ENCODE measurements around the gene DAB1. TPM values are rescaled to one million over a fixed set of nuclear protein-coding genes. Genes with fewer than 3 reads are reported as not detected.

The DAB1 gene
- total and polyA plus RNA-seq, 12 donors, result 0.04 to 2.1 (median 0.59) TPM; not detected in 2

GRCh38 chr1:57381871-57382270, 42.0 kb downstream of the DAB1 start:
- H3K4me3 ChIP-seq, result no peak overlapping the region
- WGBS, 4 donors, result 21 to 44% (median 24%) methylated on average over 2 of the region's 2 CpGs
- H3K27ac ChIP-seq, result no peak overlapping the region
- no peak for TF ChIP-seq POLR2A (IDR thresholded peaks at IDR 0.05)
- TF ChIP-seq CTCF (IDR thresholded peaks at IDR 0.05), result no peak
- intact Hi-C loops (cut with DNase I), result no loop called here
- no peak for DNase-seq
- H3K9me3 ChIP-seq (replicated peaks in 1 of 3), result no peaks in the 10 kb centered on the region
- no peaks in the 10 kb centered on the region for H3K36me3 ChIP-seq (replicated peaks in 1 of 2)
- H3K4me1 ChIP-seq (replicated peaks in 1 of 2), result no peaks in the 10 kb centered on the region
- no peaks in the 10 kb centered on the region for H3K27me3 ChIP-seq

DNA sequence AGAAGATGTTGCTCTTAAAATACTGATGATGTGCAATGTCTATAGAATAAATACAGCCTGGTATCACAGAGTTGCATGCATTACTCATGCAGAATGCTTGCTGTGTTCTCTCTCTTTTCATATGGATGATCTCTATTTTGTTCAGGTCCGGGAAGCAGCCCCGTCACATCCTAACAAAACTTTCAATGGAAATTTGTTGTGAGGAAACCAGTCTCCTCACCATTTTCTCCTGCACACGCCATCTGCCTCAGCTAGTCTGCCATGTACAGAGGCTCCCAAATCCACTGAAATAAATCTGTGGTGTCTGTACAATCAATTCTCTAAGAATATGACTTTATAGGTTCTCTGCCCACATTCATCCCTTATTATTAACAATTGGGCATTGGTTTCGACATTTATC, 42.4 kb downstream of the DAB1 start:
- Histone ChIP-seq H3K36me3 (replicated peaks in 1 of 2) (no peaks in the 10 kb centered on the region), H3K27me3 (peaks cover 3% of the 10 kb centered on the region), H3K4me3 (no peak overlapping the region), H3K4me1 (replicated peaks in 1 of 2) (no peaks in the 10 kb centered on the region), H3K27ac (no peak overlapping the region), H3K9me3 (replicated peaks in 1 of 3) (no peaks in the 10 kb centered on the region)
- no peak for TF ChIP-seq CTCF (IDR thresholded peaks at IDR 0.05)
- TF ChIP-seq POLR2A (IDR thresholded peaks at IDR 0.05), result no peak
- 69 to 85% (median 79%) methylated on average over 4 of the region's 4 CpGs for WGBS, 4 donors
- intact Hi-C loops (cut with DNase I), result no loop called here
- DNase-seq, result no peak

- DNase-seq, result no peak
- no peaks in the 10 kb centered on the region for H3K36me3 ChIP-seq (replicated peaks in 1 of 2)
- no peaks in the 10 kb centered on the region for H3K9me3 ChIP-seq (replicated peaks in 1 of 3)
- peaks cover 3% of the 10 kb centered on the region for H3K27me3 ChIP-seq
- WGBS, 4 donors, result 80 to 94% (median 85%) methylated on average over 3 of the region's 3 CpGs
- no peak overlapping the region for H3K4me3 ChIP-seq
- H3K27ac ChIP-seq, result no peak overlapping the region
- intact Hi-C loops (cut with DNase I), result no loop called here
- no peak for TF ChIP-seq CTCF (IDR thresholded peaks at IDR 0.05)
- TF ChIP-seq POLR2A (IDR thresholded peaks at IDR 0.05), result no peak
- H3K4me1 ChIP-seq (replicated peaks in 1 of 2), result no peaks in the 10 kb centered on the region
These were observed 42.9 kb downstream of the DAB1 start for GRCh38 chr1:57380923-57381322.

GRCh38 chr1:57378534-57378933, 45.3 kb downstream of the DAB1 start:
- DNase-seq, result no peak
- Histone ChIP-seq H3K27ac (no peak overlapping the region), H3K36me3 (replicated peaks in 1 of 2) (no peaks in the 10 kb centered on the region), H3K27me3 (peaks cover 3% of the 10 kb centered on the region), H3K9me3 (replicated peaks in 1 of 3) (no peaks in the 10 kb centered on the region), H3K4me1 (replicated peaks in 1 of 2) (no peaks in the 10 kb centered on the region), H3K4me3 (no peak overlapping the region)
- TF ChIP-seq CTCF (IDR thresholded peaks at IDR 0.05) (no peak), POLR2A (IDR thresholded peaks at IDR 0.05) (no peak)
- intact Hi-C loops (cut with DNase I), result no loop called here
- WGBS, 4 donors, result 75 to 90% (median 84%) methylated on average over 2 of the region's 2 CpGs
